Endodermal cell (in vitro differentiated cells): ENCODE measurements around the gene PTPN21. TPM values are rescaled to one million over a fixed set of nuclear protein-coding genes. Genes with fewer than 3 reads are reported as not detected.

Experiments used
- DNase-seq: peaks from one replicate; pipeline ENCODE4 v3.0.0-alpha.2; 2017
- H3K27ac ChIP-seq: 2 replicates; pipeline ENCODE4 v1.5.1; 2013; ENCODE audit warnings: mild to moderate bottlenecking, low read depth, low read length, moderate library complexity
- H3K27me3 ChIP-seq: 2 replicates; pipeline ENCODE4 v1.6.1; 2013; ENCODE audit warnings: mild to moderate bottlenecking, low read length, moderate library complexity; ENCODE audit not compliant: insufficient read depth, control insufficient read depth, poor library complexity, severe bottlenecking
- H3K36me3 ChIP-seq: 2 replicates; pipeline ENCODE4 v1.7.0; 2013; ENCODE audit warnings: mild to moderate bottlenecking, low read length, moderate library complexity; ENCODE audit not compliant: control insufficient read depth, insufficient read depth
- H3K4me1 ChIP-seq: one replicate; pipeline ENCODE4 v1.7.0; 2013; ENCODE audit warnings: low read length; ENCODE audit not compliant: control insufficient read depth, insufficient read depth
- H3K4me3 ChIP-seq: 2 replicates; pipeline ENCODE4 v1.5.1; 2013; ENCODE audit warnings: mild to moderate bottlenecking, low read length, moderate library complexity
- H3K9ac ChIP-seq: 2 replicates; pipeline ENCODE4 v1.6.1; 2013; ENCODE audit warnings: mild to moderate bottlenecking, low read length, moderate library complexity; ENCODE audit not compliant: poor library complexity, severe bottlenecking; ENCODE audit errors: extremely low read depth
- H3K9me3 ChIP-seq: 2 replicates; pipeline ENCODE4 v1.6.1; 2013; ENCODE audit warnings: mild to moderate bottlenecking, low read length, moderate library complexity; ENCODE audit not compliant: control insufficient read depth
- H3K27ac Mint-ChIP-seq: 2 replicates; pipeline ENCODE4 v1.8.0; 2020; ENCODE audit warnings: mixed read lengths
- H3K27me3 Mint-ChIP-seq: 2 replicates; pipeline ENCODE4 v1.8.0; 2021; ENCODE audit warnings: mild to moderate bottlenecking, mixed read lengths; ENCODE audit not compliant: insufficient read depth
- H3K36me3 Mint-ChIP-seq: 2 replicates; pipeline ENCODE4 v1.8.0; 2020; ENCODE audit warnings: low read depth, mixed read lengths
- H3K4me1 Mint-ChIP-seq: 2 replicates; pipeline ENCODE4 v1.8.0; 2020; ENCODE audit warnings: mixed read lengths
- H3K4me3 Mint-ChIP-seq: 2 replicates; pipeline ENCODE4 v1.8.0; 2020; ENCODE audit warnings: mild to moderate bottlenecking, moderate library complexity, mixed read lengths
- H3K9me3 Mint-ChIP-seq: 2 replicates; pipeline ENCODE4 v1.8.0; 2020; ENCODE audit warnings: mild to moderate bottlenecking, mixed read lengths
- CTCF ChIP-seq: fragments of 200-600 bp; sonication (generic); conservative IDR thresholded peaks from 2 replicates; pipeline ENCODE4 v1.5.0; 2021; ENCODE audit warnings: antibody characterized with exemption, mild to moderate bottlenecking
- WGBS, 2 experiments: methylation state at CpG; one replicate each; pipeline versions ENCODE4 v1.1.5 to v1.1.7; 2013; ENCODE audit warnings: missing lambda C conversion rate in 2 of 2, mixed read lengths in 1 of 2; ENCODE audit not compliant: insufficient coverage in 1 of 2, insufficient read length in 1 of 2; 5-methylcytosine and 5-hydroxymethylcytosine counted together
- total RNA-seq, 2 donors: library from RNA; stranded (reverse); fragmentation: NEBNext Ultra II Directional in 1 of 2; extraction: Animal tissue kit (Norgen Biotek cat#: 25700) in 1 of 2; gene quantifications; 2 replicates in 1 of 2; 3 replicates in 1 of 2; pipeline ENCODE4 v1.2.1, GENCODE V29; 2021

PTPN21 gene
- total RNA-seq, 2 donors from 2014 or later, result 23.8 to 45.5 TPM

GRCh38 chr14:88503754-88504406 is 50.9 kb downstream of the PTPN21 start:
- peaks cover 49% of the 10 kb centered on the region for H3K36me3 Mint-ChIP-seq
- no peaks in the 10 kb centered on the region for H3K9me3 ChIP-seq
- 96% methylated on average over 2 of the region's 2 CpGs; no CpG with 5 or more reads in 1 of the 2 experiments for WGBS, 2 experiments
- H3K9me3 Mint-ChIP-seq, result no peaks in the 10 kb centered on the region
- H3K4me1 ChIP-seq, result no peaks in the 10 kb centered on the region
- no peak for TF ChIP-seq CTCF
- H3K9ac ChIP-seq, result no peak overlapping the region
- H3K27ac ChIP-seq, result no peak overlapping the region
- no peaks in the 10 kb centered on the region for H3K27me3 Mint-ChIP-seq
- H3K36me3 ChIP-seq, result peaks cover 78% of the 10 kb centered on the region
- DNase-seq, result no peak
- no peak overlapping the region for H3K4me3 ChIP-seq
- no peak overlapping the region for H3K4me3 Mint-ChIP-seq
- no peak overlapping the region for H3K27ac Mint-ChIP-seq
- no peaks in the 10 kb centered on the region for H3K27me3 ChIP-seq
- H3K4me1 Mint-ChIP-seq, result no peaks in the 10 kb centered on the region

GRCh38 chr14:88502740-88503139 is 52.1 kb downstream of the PTPN21 start:
- Histone ChIP-seq H3K9me3 (no peaks in the 10 kb centered on the region), H3K9ac (no peak overlapping the region), H3K27me3 (no peaks in the 10 kb centered on the region), H3K27ac (no peak overlapping the region), H3K4me3 (no peak overlapping the region), H3K4me1 (no peaks in the 10 kb centered on the region), H3K36me3 (peaks cover 81% of the 10 kb centered on the region)
- no peak for TF ChIP-seq CTCF
- H3K27ac Mint-ChIP-seq, result no peak overlapping the region
- H3K4me3 Mint-ChIP-seq, result no peak overlapping the region
- no peaks in the 10 kb centered on the region for H3K27me3 Mint-ChIP-seq
- no peaks in the 10 kb centered on the region for H3K4me1 Mint-ChIP-seq
- H3K36me3 Mint-ChIP-seq, result peaks cover 52% of the 10 kb centered on the region
- H3K9me3 Mint-ChIP-seq, result no peaks in the 10 kb centered on the region
- DNase-seq, result no peak
- WGBS, 2 experiments, result 91 to 92% methylated on average over 1 to 4 of the region's 4 CpGs

- Histone ChIP-seq H3K27ac (no peak overlapping the region), H3K27me3 (no peaks in the 10 kb centered on the region), H3K36me3 (peaks cover 91% of the 10 kb centered on the region), H3K9ac (no peak overlapping the region), H3K4me3 (no peak overlapping the region), H3K4me1 (no peaks in the 10 kb centered on the region), H3K9me3 (no peaks in the 10 kb centered on the region)
- H3K4me3 Mint-ChIP-seq, result no peak overlapping the region
- no peak for DNase-seq
- H3K27me3 Mint-ChIP-seq, result no peaks in the 10 kb centered on the region
- no peaks in the 10 kb centered on the region for H3K9me3 Mint-ChIP-seq
- H3K36me3 Mint-ChIP-seq, result peaks cover 53% of the 10 kb centered on the region
- TF ChIP-seq CTCF, result no peak
- no peak overlapping the region for H3K27ac Mint-ChIP-seq
- H3K4me1 Mint-ChIP-seq, result no peaks in the 10 kb centered on the region
- WGBS, 2 experiments, result 97 to 100% methylated on average over 2 of the region's 2 CpGs
Measured at GRCh38 chr14:88500611-88501010, 54.2 kb downstream of the PTPN21 start.
